ENCODE measurements around the gene PPM1F.
A peak's percentile ranks its signal among the peaks of the same experiment; 100 is the strongest.

PPM1F gene

GRCh38 chr22:21960200-21961126 is 7.8 kb upstream of the PPM1F start:
- no peak for DNase-seq (ENCODE audit: low read depth)

- no peak for DNase-seq (ENCODE audit: low read depth)
These were observed 6.8 kb upstream of the PPM1F start for GRCh38 chr22:21959274-21960074.

DNA sequence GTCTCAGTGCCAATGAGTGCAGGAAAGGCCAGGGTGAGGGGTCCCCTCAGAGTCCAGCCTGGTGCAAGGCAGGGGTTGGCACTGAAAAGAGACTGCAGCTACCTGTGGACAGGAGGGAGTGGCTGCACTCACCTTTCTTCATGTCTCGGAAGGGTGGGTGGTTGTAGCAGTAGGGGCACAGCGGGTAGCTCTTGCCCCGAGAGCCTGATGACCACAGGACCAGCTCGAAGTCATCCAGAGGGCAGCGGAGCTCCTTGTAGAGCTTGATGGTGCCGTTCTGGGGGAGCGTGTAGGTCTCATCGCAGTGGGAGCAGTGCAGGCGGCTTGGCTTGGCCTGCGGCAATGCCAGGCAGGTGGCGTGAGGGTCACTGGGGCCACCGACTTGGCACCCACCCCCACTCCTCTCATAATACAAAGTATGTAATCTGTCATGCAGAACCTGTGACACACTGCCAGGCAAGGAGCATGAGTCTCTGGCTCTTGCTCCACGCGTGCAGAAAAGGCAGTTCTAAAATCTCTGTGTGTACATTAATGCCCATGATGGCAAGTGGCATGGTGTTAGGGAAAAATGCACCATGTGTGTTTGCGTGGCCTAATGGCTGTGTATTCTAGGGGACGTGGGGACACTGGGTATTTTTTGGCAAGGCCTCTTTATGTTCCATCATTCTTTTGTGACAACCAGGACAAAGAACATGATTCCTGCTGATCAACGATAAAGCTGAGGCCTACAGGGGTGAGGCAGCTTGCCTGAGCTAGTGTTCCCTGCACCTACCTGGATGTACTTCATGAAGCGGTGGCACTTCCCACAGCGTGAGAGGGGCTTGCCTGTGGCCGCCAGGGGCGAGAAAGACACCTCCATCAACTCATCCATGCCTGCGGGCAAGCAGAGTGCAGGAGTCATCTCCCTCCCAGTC is 6.0 kb upstream of the PPM1F start:
- no peak for DNase-seq (ENCODE audit: low read depth)

DNA sequence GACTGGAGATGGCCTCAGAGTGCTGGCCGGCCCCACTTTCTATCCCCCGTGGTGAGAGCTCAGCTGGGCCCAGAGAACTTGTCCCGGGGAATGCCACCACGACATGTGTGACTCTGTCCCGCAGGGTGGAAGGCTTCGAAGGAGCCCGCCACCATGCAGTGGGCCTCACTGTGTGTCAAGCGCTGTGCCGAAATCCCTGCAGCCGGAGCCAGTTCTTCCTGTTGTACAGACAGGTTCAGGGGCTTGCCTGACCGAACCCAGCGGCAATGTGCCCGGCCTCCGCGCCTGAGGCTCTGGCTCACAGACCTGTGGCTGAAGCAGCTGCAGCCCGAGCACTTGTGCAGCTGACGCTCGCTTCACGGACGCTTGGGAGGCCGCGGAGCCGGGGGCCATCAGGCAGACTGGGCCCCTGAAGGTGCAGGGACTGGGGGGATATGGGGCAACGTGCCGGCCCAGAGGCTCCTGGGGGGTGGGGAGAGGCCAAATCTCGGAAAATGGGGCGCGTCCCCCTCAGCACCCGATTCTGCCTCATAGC is 650 bp downstream of the PPM1F start:
- DNase-seq (ENCODE audit: low read depth), result peak; percentile 11

- DNase-seq (ENCODE audit: low read depth), result no peak
These were observed 1.6 kb downstream of the PPM1F start for GRCh38 chr22:21951062-21951461.

DNA sequence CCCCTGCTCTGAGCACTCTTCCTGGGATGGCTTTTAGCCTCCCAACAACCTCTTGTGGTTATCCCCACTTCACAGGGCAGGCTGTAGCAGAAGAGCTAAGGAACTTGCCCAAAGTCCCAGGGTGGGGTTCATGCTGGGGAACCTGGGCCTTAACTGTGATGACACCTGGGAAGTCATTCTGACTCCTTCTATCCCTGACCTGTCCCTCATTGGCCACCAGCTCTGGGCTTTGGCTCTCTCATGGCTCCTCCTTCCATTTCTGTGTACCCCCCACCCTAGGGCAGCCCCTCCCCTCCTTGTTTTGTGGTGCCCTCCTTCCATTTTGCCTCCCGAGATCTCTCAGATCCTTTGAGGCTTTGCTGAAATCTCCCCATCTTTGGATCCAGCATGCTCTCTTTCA is 2.7 kb downstream of the PPM1F start:
- no peak for DNase-seq (ENCODE audit: low read depth)

- no peak for DNase-seq (ENCODE audit: low read depth)
These were observed 3.1 kb downstream of the PPM1F start for GRCh38 chr22:21949569-21949918.

DNA sequence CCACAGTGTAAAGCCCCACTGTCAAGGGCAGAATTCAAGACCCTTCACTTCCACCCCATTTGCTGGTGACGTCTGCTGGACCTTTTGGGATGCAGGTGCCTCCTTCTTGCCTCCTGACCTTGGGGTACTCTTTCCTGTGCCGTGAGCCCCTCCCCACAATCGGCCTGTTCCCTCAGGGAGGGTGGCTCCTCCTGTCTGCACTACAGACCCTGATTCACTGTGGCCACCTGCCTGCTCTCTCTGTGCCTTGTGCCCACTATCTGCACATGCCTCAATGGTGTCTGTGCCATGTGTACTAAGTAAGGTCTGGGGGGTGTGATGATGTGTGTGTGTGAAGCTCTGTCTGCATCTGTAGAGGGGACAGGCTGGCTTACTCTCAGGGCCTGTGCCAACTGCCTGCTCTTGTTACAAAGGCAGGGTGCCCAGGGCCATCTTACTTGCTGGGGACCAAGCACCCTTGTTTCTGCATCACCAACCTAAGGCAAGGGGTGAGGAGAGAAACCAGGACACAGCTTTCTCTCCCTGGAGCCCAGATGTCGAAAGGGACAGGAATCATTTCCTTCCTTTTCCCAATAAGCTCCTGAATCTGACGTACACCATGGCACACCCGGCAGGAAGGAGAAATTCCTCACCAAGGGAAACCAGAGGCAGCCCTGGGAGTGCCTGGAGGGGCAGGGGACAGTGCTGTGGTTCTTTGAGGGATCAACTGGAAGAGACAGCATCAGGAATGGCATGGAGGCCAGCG is 3.7 kb downstream of the PPM1F start:
- no peak for DNase-seq (ENCODE audit: low read depth)

DNA sequence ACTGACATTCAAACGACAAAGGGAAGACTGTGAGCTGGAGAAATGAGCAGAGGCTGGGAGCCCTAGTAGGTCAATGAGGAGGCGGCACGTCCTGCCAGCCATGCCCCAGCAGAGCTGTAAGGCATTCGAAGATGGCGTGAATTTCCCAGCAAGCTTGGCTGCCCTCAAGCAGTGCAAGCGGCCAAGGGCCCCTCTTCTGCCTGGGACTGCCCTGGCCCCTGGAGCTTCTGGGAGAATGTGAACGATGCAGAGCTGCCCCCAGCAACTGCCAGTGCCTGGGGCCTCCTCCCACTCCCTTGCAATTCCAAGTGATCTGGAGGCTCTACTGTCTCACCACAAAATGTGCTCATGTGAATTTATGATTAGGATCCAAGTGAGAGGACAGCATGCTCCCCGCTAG is 4.3 kb downstream of the PPM1F start:
- no peak for DNase-seq (ENCODE audit: low read depth)

DNA sequence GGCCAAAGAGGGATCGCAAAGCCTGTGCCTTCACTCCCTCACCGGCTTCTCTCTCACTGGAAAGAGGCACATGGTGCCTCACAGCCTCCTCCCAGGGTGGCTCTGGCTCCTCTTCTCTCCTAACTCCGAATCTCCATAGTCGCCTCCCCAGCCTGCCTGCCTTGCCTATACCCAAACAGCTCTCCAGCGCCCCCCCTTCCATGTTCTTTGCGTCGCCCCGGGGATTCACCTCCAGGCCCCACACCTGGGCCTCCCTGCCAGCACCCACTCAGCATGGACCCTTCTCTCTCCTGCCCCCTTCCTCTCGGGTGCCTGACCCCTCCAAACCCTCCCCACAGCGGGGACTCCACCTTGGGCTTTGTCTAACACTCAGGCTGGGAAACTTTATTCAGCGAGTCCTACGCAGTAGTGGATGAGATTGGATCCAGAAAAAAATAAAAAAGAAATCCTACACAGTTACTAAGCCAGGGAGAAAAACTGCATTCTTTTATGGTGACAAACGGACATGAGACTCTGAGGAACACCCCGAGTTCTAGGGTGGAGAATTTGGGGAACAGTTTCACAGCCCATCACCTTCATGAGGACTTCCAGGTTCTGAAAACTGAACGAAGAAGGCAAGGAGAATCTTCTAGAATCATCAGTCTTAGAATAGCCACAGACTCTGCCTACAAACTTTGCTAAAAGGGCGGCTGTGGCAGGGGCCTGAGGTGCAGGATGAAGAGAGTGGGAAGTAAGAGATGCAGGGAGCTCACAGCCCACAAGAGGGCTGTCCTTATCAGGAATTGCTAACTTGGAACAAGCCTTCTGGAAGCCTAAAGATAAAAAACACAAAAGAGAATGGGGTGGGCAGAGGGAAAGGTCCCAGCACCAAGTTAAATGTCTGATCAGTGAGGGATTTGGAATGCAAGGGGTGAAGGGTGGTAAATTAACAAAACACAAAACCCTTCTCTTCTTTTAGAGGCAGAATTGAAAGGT is 5.3 kb downstream of the PPM1F start:
- DNase-seq (ENCODE audit: low read depth), result no peak

DNA sequence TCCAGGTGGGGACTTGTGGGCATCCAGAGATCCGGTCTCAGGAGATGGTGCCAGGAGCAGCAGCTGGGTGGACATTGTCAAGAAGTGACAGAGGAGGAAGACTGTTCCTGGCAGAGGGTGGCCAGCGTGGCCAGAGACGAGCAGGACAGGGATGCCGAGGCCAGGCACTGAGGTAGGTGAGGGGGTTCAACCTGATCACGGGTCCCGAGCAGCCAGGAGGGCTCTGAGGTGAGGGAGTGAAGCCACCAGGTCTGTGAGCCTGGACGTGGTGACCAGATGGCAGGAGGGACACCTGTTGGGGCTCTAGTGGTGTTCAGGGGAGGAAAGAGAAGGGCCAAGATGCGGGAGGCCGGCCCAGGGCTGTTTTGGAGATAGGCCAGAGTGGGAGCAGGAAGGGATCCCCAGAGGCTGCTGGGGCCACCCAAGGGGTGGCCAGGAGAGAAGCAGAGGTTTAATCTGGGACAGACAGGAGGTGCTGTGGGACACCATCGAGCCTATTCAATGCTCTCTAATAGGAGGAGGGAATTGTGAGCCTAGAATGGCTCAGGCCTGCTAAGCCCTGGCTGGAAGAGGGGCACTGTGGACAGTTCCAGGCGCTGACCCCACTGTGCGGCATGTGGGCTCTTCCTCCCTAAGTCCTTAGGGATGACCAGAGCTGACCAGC is 6.3 kb downstream of the PPM1F start:
- no peak for DNase-seq (ENCODE audit: low read depth)

DNA sequence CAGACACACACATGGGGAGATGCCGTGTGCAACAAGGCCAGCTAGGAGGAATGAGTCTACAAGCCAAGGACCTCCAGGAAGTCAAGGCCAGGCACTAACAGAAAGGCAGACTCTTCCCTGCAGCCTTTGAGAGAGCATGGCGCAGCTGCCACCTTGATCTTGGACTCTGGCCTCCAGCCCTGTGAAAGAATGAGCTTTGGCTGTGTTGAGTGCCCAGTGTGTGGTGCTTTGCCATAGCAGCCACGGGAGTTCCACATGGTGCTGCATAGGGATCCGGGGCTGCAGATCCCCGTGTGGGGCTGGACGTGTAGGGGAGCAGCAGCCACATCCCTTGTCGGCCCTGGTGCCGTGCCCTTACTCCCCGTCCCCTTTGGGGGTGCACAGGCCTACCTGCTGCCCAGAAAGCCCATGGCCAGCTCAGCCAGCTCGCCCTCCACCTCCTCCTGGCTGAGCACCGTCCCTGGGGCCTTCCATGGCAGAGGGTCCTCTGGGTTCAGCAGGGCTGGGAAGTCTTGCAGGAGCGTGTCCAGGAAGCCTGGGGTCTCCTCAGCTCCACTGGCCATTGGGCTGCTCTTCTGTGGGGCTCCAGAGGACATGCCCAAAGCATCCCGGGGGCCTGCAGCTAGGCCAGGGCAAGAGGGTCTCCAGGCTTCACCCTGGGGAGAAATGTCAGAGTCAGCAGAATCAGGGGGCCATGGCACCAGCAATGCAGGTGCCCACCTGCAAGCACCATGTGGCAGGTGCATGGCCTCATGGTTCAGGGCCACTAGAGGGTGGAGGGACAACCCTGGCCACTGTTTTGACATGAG is 7.0 kb downstream of the PPM1F start:
- DNase-seq (ENCODE audit: low read depth), result no peak

GRCh38 chr22:21944871-21945270 is 7.8 kb downstream of the PPM1F start:
- no peak for DNase-seq (ENCODE audit: low read depth)

DNA sequence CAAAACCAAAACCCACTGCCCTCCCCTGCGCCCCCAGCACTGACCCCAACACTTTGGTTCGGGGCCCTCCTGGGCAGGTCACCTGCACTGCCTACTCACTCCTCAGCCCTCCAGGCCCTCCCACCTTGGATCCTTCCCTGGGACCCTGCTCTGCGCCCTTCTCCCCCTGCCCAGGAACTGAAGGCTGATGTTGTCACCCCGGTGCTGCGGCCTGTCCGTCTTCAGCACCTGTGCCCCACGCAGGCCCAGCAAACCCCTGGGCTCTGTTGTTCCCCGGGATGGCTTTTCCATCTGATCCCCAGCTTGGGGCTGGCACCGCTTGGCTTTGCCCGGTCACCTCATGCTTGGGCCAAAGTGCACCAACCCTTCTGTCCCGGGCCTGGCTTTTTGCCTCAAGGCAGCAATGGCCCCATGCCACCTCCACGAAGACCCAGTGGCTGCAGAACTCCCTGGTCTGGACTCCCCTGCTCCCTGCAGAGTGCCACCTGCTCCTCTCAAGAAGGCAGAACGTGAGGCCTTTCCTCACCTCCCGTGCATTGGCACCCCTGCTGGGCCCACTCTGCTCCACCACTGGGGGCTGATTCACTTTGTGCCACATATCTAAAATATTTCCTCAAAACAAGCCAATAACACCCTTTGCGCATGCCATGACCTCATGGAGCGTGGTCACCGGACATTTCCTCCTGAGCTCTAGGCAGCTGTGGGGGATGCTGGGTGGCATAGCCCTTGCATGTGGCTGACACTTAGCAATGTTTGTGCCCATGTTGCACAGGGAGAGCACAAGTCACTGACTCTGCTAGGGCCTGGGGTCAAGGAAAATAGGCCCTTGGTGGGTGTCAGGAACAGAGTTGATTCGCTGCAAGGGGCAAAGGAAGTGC is 8.8 kb downstream of the PPM1F start:
- DNase-seq (ENCODE audit: low read depth), result no peak

DNA sequence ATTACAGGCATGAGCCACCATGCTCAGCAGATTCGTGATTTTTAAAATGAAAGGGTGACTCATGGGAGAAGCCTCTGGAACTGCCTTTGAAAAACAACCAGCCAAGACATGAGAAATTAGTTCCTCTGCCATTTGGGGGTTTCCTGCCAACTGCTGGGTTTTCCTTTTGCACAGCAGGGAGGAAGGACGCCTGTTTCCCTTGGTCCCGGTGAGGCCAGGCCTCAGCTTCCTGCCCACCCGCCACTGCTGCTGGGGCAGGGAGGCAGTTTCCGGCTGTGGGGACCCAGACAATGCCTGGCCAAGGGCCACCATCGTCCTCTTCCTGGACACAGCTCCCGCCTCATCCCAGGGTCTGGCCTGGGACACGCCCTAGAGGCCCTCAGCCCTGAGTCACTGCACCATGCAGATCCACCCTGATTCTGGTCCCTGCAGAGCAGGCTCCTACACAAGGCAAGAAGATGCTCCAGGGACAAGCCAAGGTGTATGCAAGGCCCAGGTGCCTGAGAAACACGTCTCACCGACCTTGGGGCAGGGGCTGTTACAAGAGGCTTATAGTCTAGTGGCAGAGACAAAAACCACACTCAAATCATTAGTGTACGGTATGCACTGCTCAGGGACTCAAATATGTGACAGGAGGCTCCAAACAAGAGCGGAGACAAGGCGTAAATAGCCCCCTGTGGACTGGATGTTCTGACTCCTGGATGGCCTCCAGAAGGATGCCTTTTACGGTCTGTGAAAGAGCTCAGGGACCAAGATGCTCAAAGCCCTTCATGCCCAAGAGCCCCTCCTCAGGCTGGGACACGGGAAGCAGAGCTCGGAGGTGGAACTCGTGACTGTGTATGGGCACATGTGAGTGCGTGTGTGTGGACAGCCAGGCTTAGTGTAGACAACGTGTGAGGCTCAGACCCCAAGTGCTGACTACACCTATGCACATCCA is 10.0 kb downstream of the PPM1F start:
- DNase-seq (ENCODE audit: low read depth), result no peak

GRCh38 chr22:21941921-21942320 is 10.7 kb downstream of the PPM1F start:
- DNase-seq (ENCODE audit: low read depth), result no peak

Data from activated T-cell treated with anti-CD3 and anti-CD28 coated beads for 1 hour (primary cell).